HPDE6-E6E7 (cell line): ENCODE results near the gene PIP4K2A.

Source experiments
- DNase-seq: peaks from one replicate; pipeline ENCODE4 v3.0.0; 2011; ENCODE audit warnings: missing footprints; ENCODE audit errors: extremely low spot score

The PIP4K2A gene

DNA sequence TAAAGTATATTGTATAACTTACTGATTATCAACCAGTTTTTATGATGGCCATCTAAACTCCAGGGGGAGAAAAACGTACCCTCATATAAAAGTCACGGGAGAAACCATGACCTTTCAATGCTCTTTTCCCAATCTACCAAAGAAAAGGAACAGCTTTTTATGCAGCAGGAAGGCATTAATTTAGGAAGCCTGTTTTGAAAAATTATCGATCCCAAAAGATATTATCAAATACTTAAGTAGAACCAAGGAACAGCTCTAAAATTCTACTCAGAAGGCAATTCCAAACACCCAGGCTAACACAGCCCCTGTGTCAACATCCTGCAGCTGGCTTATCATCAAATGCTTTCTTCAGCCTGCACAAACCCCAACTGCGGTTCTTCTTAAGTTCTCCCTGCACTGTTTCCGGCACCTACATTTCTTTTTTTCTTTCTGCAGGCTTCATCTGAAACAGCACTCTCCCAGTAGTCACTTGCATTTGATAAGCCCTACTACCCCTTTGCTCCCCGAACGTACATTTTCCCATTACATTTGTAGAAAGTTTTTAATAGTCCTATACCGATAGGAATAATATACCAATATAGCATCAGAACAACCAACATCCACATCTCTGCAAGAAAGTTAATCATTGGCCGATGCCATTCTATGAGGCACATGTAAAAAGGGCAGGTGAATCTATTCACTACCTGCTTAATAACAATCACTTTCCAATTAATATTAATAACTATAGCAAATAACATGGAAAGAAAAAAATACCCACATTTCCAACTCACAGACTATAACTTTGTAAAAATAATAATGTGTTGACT, 47.9 kb downstream of the PIP4K2A start:
- DNase-seq: no peak

DNA sequence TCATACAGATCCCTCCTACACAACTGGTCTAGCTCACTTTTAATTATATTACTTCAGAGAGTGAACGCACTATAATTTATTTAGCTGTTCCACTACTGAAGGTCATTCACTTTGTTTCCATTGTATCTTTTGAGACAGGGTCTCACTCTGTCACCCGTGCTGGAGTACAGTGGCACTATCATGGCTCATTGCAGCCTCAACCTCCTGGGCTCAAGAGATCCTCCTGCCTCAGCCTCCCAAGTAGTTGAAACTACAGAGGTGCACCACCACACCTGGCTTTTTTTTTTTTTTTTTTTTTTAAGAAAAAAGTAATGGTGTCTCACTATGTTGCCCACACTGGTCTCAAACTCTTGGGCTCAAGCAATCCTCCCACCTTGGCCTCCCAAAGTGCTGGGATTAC, 49.0 kb downstream of the PIP4K2A start:
- DNase-seq: no peak

DNA sequence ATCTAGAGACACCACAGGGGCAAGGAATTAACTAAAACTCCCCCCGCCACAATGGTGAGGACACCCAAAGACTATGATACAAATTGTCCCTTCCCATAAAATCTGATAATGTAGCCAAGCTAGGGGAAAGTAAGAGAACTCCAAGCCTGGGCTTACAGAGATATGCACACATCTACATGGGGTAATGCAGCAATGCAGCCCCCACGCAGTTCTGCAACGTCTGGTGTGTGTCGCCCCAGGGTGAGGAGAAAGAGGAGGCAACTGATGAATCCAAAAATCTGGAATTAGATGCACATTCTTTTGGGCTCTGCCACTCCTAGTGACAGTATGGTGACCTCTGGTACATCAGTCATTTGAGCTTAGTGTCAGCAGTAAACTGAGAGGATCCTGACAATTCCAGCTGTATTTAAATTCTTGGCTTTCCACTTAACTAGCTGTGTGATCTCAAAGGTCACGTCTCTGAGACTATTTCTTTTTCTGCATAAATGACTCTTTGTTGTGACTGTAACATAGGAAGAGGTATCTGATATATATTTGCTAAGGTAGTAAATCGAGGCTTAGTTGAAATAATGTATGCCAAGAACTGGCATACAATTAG, 51.5 kb downstream of the PIP4K2A start:
- DNase-seq: no peak

- no peak for DNase-seq
These were observed 54.5 kb downstream of the PIP4K2A start for GRCh38 chr10:22659866-22660265.

GRCh38 chr10:22658745-22659410, 55.5 kb downstream of the PIP4K2A start:
- DNase-seq: no peak

GRCh38 chr10:22657566-22658225, 56.7 kb downstream of the PIP4K2A start:
- no peak for DNase-seq

- DNase-seq: no peak
These were observed 57.4 kb downstream of the PIP4K2A start for GRCh38 chr10:22657024-22657423.

DNA sequence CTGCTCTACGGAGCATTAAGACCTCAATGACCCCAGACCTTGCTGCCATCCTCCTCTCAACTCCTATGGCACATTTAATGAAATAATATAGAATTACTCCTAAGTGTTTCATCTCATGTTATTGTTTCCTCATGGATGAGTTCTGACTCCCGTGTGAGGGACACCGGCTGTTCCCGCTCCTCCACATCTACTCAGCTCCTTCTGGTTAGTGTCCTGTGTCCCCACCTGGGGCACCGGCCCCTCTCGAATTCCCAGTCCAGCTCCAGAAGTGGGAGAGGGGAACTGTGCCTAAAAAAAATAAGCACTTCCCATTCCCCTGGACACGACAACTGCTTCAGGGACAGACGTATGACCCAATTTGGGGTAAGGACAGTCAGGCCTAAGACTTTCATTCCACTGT, 58.3 kb downstream of the PIP4K2A start:
- no peak for DNase-seq

DNA sequence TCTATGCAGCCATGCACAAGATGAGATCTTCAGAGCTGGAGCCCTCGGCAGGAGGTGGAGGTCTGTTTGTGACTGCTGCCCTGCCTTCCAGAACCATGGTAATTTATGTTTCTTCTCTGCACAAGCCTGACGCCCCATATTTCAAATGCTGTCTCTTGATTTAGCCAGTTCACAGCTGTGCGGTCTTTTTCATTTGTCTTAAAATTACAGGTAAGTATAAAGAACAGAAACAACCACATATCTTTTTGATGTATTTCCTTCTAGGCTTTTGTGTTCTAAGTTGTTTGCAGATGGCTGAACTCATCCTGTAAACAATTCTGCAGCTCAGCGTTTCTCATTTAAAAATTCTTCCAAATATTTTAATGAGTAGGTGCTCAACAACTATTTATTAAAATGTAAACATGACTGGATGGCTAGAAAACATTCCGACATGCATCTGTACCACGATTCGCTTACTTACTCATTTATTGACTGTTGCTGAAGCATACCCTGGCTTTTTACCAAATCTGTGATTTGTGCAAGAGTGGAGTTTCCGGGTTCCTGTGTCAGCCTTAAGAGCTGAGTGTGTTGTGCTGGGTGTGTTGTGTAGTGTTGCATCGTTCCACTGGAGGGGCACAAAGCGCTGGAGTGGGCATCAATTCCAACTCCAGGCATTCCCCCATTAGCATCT, 58.9 kb downstream of the PIP4K2A start:
- DNase-seq: no peak

DNA sequence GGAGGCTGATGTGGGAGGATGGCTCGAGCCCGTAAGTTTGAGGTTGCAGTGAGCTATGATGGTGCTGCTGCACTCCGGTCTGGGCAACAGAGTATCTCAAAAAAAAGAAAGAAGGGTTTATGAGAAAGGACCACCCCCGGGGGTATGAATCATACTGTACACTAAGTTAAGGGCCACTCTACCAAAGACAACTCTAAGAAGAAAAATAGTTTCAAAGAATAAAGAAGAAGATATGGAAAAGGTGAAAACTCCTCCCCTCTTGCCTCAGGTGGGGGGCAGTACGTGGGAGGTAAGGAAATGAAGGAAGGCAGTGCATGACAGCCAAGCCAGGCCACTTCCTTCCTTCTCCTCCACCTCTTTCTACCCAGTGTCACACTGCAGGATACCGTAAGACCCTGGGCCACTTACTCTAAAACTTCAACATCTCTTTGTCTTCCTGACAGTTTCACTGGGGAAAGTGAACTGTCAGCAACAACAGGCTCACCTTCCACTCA, 61.3 kb downstream of the PIP4K2A start:
- no peak for DNase-seq

- DNase-seq: no peak
These were observed 63.0 kb downstream of the PIP4K2A start for GRCh38 chr10:22651276-22651980.

DNA sequence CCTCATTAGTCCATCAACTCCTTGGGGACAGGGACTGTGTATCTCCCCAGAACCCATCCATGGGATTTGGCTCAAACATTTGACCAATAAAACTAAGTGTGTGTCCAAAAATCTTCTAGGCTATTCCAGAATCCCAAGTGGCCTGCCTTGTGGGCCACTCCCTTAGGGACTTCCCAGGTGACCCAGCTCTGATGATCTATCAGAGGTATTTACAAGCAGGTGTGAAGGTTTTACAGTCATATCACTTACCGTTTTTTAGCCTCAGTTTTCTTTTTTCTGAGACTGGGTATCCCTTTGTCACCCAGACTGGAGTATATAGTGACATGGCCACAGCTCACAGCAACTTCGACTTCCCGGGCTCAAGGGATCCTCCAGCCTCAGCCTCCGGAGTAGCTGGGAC, 64.4 kb downstream of the PIP4K2A start:
- no peak for DNase-seq

DNA sequence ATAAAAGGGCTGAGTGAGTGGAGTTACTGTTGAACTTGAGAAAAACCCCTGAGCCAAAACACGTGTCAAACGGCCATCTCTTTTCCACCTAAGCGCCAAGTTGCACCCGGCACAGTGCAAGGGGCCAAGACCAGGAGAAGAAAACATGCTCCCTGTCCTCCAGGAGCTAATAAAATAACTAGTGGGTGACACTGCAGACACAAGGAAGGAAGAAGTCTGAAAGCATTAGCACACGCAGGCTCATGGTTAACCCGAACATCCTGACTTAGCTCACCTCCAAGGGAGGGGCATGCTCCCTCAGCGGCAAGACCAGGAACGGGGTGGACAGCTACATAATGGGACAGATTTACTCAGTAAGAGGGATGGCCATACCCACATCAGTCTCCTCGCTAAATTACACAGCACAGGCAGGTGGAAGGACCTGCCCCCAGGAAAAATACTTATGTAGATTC, 65.0 kb downstream of the PIP4K2A start:
- no peak for DNase-seq

GRCh38 chr10:22648547-22648961, 65.8 kb downstream of the PIP4K2A start:
- no peak for DNase-seq

DNA sequence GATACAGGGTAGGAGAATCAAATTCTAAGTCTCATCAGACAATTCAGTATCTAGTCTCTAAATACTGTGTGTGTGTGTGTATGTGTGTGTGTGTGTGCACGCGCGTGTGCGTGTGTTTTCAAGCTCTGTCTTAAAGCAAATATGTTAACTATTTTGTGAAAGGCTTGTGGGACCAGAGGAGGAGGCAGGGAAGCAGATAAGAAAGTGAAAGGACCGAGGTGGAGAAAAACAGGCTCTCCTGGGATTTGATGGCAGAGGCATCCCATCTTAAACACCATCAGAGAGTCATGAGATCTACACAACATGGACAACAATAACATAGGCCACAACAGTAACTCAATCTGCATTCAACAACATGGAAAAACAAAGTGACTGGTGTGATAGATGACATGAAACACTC, 67.1 kb downstream of the PIP4K2A start:
- DNase-seq: no peak

DNA sequence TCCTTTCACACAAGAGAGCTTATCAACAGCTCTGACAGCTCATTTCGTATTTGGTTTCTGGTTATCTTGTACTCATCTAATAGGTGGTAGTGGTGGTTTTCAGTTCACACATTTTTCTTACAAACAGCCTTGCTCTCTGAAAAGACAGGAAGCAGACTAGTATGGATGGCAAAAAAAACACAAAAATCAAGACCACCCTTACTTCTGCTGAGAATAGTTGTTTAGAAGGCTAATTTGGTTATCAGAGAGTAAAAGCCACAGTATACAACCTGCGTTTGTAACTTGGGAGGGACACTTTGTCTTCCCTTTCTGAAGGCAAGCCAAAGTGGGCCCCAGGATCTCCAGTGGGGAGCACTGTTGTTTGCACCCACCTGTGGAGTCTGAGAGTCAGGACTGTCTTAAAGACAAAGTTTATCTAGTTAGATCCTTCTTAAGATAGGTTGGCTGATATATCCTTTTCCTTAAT, 68.0 kb downstream of the PIP4K2A start:
- DNase-seq: no peak

GRCh38 chr10:22644222-22644621, 70.2 kb downstream of the PIP4K2A start:
- DNase-seq: no peak

GRCh38 chr10:22643775-22644174, 70.6 kb downstream of the PIP4K2A start:
- DNase-seq: no peak

DNA sequence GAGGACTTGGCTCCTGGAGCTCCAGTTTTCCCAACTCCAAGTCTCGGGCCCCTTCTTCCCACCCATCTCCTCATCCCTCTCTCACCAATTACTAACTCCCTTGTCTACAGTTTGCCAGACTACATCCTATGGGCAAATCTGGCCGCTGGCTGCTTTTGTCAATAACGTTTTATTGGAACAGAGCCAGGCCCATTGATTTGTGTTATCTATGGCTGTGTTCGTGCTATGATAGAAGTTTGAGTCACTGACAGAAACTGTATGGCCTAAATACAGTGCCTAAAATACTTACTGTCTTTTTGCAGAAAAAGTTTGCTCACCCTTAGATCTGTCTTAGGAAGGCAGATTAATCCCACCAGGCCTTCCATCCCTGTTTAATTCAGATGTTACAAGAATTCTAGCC, 71.3 kb downstream of the PIP4K2A start:
- no peak for DNase-seq

GRCh38 chr10:22641743-22642142, 72.6 kb downstream of the PIP4K2A start:
- no peak for DNase-seq

DNA sequence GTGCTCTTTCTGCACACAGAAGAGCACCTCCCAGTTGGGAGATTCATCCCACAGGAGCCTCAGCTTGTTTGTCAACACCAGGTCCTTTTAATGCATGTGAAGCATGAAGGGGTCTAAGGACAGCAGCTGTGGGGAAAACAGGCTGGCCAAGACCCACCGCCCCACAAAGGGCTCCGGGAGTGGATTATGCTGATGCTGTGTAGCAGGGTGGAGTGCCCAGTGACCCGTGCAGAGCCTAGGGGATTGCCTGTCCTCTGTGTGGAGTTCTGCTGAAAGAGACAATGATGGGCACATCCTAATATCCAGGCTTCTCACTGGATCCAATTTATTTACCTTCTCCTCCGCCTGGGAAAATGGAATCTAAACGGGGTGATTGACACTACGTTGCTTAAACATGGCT, 74.0 kb downstream of the PIP4K2A start:
- DNase-seq: no peak
